Spleen (tissue), 7 donors: ENCODE data around the gene DLG2.

ENCODE experiments used
- CTCF ChIP-seq, 11 experiments: fragments of 200-600 bp in 7 of 11; fragments of 450-650 bp in 4 of 11; sonication (generic) in 4 of 11; IDR thresholded peaks in 8 of 11; conservative IDR thresholded peaks in 3 of 11; 1 replicate in 7 of 11; 2 replicates in 4 of 11; pipeline versions ENCODE4 v1.4.0 to v1.8.0; 2016 to 2021; ENCODE audit warnings: antibody characterized with exemption in 11 of 11, inconsistent platforms in 4 of 11, mild to moderate bottlenecking in 1 of 11
- POLR2A ChIP-seq, 3 donors: fragments of 450-650 bp; IDR thresholded peaks; one replicate each; pipeline ENCODE4 v1.5.1; 2017; ENCODE audit warnings: antibody characterized with exemption in 3 of 3, mild to moderate bottlenecking in 1 of 3
- POLR2AphosphoS5 ChIP-seq, 3 donors: sonication (generic); formaldehyde crosslinking; IDR thresholded peaks; one replicate each; pipeline ENCODE4 v1.5.1; 2017; ENCODE audit warnings: antibody characterized with exemption in 3 of 3
- donor health status: DM: no; HTN: no; CAD: no; lungs with moderate emphysema.
- donor health status: DM: no; HTN: no; CAD: no.
- donor health status: DM: no; HTN: no; CAD: no.

GRCh38 chr11:85377901-85378300 lies 249.2 kb downstream of the DLG2 start:
- no peak for TF ChIP-seq POLR2A (IDR thresholded peaks at IDR 0.05)
- no peak for TF ChIP-seq CTCF (IDR thresholded peaks at IDR 0.05 in 8 of 11, conservative IDR thresholded peaks at IDR 0.05 in 3 of 11)
- TF ChIP-seq POLR2AphosphoS5 (IDR thresholded peaks at IDR 0.05), result no peak
